Motor neuron (in vitro differentiated cells): ENCODE measurements around the gene CDC42BPB. TPM values are rescaled to one million over a fixed set of nuclear protein-coding genes. Genes with fewer than 3 reads are reported as not detected.
A peak's percentile ranks its signal among the peaks of the same experiment; 100 is the strongest.

ENCODE experiments used
- ATAC-seq, 8 experiments: fragments of 200-7000 bp; cut with Tn5 transposase; replicated peaks in 6 of 8; 2 replicates each; pipeline ENCODE4 v1.8.0; 2021; ENCODE audit warnings: mild to moderate bottlenecking in 8 of 8, moderate library complexity in 8 of 8
- H3K27ac ChIP-seq, 2 donors: fragments of 250-450 bp; sonication (Bioruptor Pico); 2 replicates each; pipeline ENCODE4 v1.9.0; 2021; ENCODE audit warnings: antibody characterized with exemption in 2 of 2, mild to moderate bottlenecking in 2 of 2, moderate library complexity in 1 of 2
- H3K4me1 ChIP-seq, 2 donors: fragments of 250-450 bp; sonication (Bioruptor Pico); replicated peaks in 1 of 2; 2 replicates each; pipeline ENCODE4 v1.6.1; 2021; ENCODE audit warnings: antibody characterized with exemption in 2 of 2, mild to moderate bottlenecking in 2 of 2, moderate library complexity in 1 of 2
- H3K4me3 ChIP-seq, 5 donors: fragments of 250-450 bp; sonication (Bioruptor Pico); 2 replicates each; pipeline ENCODE4 v1.9.0; 2021; ENCODE audit warnings: antibody characterized with exemption in 5 of 5, mild to moderate bottlenecking in 5 of 5, moderate library complexity in 4 of 5
- WGBS, 10 experiments: fragments of 450-650 bp; shearing (Covaris generic); methylation state at CpG; one replicate each; pipeline ENCODE4 v1.0.0; 2022; 5-methylcytosine and 5-hydroxymethylcytosine counted together
- in situ Hi-C, 9 experiments: fragments of 400-800 bp; cut with MboI; loops; one replicate each; pipeline ENCODE4 v1.15.0; 2021; ENCODE audit warnings: low sequenced_read_pairs in 9 of 9, low pct_unique_long_range_greater_than_20kb in 2 of 9; ENCODE audit not compliant: unreplicated experiment in 9 of 9
- total RNA-seq, 8 experiments: library from RNA; unstranded; fragments of 300-600 nt; gene quantifications; 2 replicates each; pipeline versions ENCODE4 v1.2.3 to v1.2.4, GENCODE V29; 2022

Gene CDC42BPB
- total RNA-seq, 8 experiments from 2014 or later, result 36.9 to 102 (median 56.4) TPM

DNA sequence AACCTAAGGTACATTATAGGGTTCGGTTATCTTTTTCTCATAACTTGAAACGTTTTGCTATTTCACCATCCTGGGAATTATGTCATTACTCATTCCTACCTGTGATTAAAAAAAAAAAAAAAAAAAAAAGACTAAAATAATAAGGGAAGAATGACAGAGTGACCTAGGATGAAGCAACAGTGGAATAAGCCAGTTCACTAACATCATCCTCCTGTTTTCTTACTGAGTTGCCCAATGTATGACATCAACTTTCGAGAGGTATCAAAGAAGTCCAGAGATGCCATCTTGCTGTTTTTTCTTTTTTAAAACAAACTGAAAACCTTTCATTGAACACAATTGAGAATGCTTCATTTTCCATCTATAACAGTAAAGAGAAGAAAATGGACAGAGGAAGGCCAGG is 92.1 kb downstream of the CDC42BPB start:
- 74 to 100% (median 85%) methylated on average over 1 to 3 of the region's 3 CpGs; no CpG with 5 or more reads in 1 of the 10 experiments for WGBS, 10 experiments
- Histone ChIP-seq H3K4me3 (no peak overlapping the region), H3K27ac (no peak overlapping the region), H3K4me1 (no peaks in the 10 kb centered on the region)
- in situ Hi-C loops, result no loop called here
- ATAC-seq, result no peak

DNA sequence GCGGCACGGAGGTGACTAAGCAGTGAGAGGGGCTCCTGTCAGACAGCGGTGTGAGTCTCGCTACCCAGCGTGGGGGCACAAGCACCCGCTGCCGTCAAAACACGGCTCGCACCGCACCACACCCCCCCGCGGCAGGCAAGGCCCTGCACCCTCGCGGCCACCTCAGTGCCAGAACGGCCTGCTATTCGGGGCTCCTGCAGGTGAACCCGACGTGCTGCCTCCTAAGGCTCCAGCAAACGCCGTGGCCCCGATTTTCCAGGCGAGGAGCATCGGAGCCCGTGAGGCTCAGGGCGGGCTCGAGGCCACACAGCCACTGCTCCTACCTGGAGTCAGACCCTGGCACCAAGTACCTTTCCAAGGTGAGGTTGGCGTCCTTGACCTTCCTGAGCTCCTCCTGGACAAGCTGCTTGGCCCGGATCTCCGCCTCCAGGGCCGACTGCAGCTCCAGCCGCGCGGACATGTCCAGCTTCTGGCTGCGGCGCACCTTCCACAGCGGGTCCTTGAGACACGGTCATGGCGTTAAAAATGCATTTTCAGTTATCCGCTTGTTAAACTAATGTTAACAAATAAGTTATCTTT is 93.1 kb downstream of the CDC42BPB start:
- no peak overlapping the region for H3K27ac ChIP-seq
- 87 to 100% (median 98%) methylated on average over 1 to 24 of the region's 39 CpGs for WGBS, 10 experiments
- in situ Hi-C loops, result no loop called here
- ATAC-seq, result no peak
- no peak overlapping the region for H3K4me3 ChIP-seq
- no peaks in the 10 kb centered on the region for H3K4me1 ChIP-seq

DNA sequence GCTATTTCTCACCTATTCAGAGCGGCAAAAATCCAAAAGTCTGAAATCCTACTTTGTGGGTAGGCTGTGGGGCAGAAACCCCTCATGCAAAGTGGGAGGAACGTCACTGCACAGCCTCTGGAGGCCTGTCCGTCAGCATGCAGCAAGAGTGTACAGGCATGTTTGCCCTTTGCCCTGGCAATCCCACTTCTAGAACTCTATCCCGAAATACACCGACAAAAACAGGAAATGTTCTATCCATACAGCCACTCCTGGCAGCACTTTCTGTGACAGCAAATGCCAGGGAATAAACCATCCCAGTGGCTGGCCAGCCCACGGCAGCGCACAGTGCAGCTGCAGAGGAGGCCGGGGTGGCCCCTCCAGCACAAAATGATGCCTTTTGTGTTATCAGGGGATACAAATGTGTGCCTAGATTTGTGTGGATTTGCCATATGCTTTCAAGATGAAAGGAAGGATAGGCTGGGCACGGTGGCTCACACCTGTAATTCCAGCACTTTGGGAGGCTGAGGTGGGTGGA is 95.2 kb downstream of the CDC42BPB start:
- Histone ChIP-seq H3K4me3 (no peak overlapping the region), H3K4me1 (no peaks in the 10 kb centered on the region), H3K27ac (no peak overlapping the region)
- WGBS, 10 experiments, result 70 to 100% (median 93%) methylated on average over 1 to 9 of the region's 9 CpGs; no CpG with 5 or more reads in 4 of the 10 experiments
- ATAC-seq, result no peak
- in situ Hi-C loops, result no loop called here

DNA sequence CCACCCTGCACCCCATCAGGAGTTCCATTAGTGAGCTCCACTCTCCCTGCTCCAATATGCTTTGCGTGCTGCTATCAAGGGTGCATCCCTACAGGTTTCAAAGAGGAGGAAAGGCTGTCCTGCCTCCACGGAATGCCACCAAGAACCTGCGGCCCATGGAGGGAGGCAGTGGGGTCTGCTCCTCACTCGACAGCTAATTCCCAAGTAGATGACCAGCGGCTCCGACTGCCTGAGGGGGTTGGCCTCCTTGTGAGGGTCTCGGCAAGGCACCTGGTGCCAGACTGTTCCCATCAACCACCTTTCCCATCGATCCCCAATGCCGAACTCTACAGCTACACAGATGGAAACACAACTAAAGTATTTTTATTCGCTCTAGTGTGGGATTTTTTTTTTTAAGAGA is 98.9 kb downstream of the CDC42BPB start:
- in situ Hi-C loops, result no loop called here
- Histone ChIP-seq H3K4me1 (no peaks in the 10 kb centered on the region), H3K4me3 (no peak overlapping the region), H3K27ac (no peak overlapping the region)
- WGBS, 10 experiments, result 90 to 100% (median 100%) methylated on average over 2 to 4 of the region's 10 CpGs; no CpG with 5 or more reads in 6 of the 10 experiments
- no peak for ATAC-seq

DNA sequence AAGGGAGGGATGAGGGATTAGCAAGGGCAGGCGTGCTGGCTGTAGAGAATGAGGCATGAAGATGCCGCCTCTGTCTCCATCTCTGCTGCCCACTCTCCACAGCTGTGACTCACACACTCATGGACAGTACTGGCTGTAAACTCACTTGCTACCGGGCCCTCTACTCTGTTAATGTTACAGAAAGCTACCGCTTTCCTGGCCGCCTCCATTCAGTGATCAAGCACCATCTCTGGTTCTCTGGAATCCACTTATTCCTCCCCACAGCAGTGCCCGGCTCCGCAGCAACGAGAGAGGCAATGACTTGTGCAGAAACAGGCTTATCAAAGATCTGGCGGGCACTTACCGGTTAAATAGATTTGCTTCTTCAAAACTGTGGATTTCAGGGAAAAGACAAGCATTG is 100.1 kb downstream of the CDC42BPB start:
- in situ Hi-C loops, result no loop called here
- ATAC-seq, result no peak
- Histone ChIP-seq H3K4me1 (no peaks in the 10 kb centered on the region), H3K4me3 (no peak overlapping the region), H3K27ac (no peak overlapping the region)
- WGBS, 10 experiments, result 80 to 100% (median 96%) methylated on average over 1 to 10 of the region's 10 CpGs; no CpG with 5 or more reads in 2 of the 10 experiments

DNA sequence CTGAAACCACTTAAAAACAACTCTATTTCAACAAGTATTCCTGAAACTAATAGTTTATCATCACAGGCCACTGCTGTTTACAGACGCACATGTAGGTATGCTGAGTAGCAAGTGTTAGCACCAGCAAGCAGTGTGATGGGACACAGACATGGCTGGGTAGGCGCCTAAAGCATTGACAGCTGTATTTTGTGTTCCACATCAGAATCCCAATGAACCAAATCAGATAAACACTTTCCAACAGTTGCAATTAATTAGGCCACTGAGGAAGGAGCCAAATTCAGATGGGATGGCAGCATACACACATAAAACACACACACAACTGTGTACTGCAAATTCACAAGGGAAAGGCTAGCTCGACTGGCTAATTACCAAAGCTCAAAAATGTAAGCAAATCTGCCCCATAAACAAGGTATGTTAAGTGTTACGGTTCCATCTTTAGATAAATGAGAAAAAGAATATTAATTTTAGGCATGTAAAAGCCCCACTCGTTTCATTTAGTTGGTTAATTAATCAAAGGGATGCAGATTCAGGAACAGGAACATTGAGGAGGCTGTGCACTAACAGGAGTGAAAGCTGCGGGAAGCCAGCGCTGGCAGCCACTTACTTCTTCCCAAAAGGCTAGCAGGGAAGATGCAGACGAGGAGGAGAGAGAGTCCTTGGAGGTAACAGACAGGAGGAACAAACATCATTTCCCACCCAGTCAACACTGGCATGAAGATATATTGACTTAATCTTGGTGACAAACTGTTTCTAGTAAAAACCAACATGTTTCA is 101.5 kb downstream of the CDC42BPB start:
- no peak for ATAC-seq
- H3K4me1 ChIP-seq, result no peaks in the 10 kb centered on the region
- H3K4me3 ChIP-seq, result no peak overlapping the region
- no peak overlapping the region for H3K27ac ChIP-seq
- 40 to 97% (median 71%) methylated on average over 1 to 6 of the region's 8 CpGs; no CpG with 5 or more reads in 1 of the 10 experiments for WGBS, 10 experiments
- in situ Hi-C loops, result no loop called here

DNA sequence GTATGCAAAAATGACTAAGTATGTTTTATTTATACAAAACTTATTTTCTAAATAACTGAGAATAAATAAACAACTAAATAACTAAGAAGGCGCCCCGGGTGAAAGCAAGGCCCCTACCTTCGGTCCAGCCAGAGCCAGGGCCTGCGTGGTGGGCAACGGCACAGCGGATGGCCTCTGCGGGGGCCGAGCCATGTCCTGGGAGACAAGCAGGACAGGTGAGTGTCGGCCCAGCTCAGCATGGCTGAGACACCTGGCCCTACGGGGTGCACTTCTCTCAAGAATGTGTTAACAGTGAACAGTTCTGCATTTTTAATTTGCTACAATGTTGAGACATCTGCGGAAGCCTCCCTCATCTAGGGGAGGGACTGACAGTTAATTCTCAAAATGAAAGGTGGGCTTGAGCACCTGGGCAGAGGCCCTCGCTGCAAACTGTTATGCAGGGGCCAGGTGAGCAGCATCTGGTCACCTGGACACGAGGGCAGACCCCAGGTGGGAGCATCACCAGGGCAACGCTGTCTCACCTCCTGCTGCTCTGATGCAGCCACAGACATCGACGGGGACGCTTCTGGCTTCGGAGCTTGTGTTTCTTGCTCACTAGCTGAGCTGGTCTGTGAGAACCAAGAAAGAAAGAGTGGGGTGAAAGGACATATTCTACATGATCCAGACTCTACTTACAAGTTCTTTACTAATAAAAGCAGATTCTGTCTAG is 103.1 kb downstream of the CDC42BPB start:
- no peak overlapping the region for H3K27ac ChIP-seq
- WGBS, 10 experiments, result 83 to 100% (median 93%) methylated on average over 1 to 9 of the region's 18 CpGs; no CpG with 5 or more reads in 4 of the 10 experiments

DNA sequence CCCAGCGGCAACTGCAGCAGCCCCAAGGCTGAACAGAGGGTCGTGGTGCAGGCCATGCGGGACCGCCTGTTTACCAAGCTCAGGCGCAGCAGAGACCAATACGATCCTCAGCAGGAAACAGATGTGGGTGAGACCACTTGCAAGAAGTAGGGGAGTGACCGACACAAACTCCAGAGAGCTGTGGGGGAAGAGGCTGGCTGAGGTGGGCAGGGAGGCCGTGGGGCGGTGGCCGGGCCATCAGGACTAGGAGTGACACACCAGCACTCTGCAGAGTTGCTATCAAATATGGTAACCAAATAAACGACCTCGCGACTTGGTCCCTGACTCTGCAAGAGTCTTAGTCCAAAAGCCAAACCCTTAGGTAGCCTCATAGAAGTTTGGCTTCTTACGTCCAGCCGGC is 104.2 kb downstream of the CDC42BPB start:
- Histone ChIP-seq H3K4me1 (no peaks in the 10 kb centered on the region), H3K27ac (no peak overlapping the region), H3K4me3 (no peak overlapping the region)
- no peak for ATAC-seq
- in situ Hi-C loops, result no loop called here
- 84 to 96% (median 91%) methylated on average over 2 to 6 of the region's 15 CpGs; no CpG with 5 or more reads in 6 of the 10 experiments for WGBS, 10 experiments

More for the DNA sequence above, 103.1 kb downstream of the CDC42BPB start:
- H3K4me3 ChIP-seq, result no peak overlapping the region
- H3K4me1 ChIP-seq, result no peaks in the 10 kb centered on the region
- no peak for ATAC-seq
- in situ Hi-C loops, result no loop called here

DNA sequence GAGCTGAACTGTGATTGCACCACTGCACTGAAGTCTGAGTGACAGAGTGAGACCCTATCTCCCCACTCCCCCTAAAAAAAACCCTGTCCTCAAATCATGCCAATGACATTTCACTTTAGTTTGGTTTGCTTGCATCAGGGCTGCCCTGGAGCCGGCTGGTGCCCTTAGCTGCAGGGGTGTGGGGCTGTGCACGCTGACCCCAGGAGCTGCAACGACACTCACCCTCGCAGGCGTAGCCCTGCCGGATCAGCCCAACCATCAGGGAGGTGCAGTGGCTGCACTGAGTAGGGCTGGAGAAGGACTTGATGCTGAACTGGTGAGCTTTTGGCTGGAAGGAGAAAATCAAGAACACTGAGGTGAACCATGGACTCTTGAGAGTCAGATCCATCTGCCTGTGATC is 105.1 kb downstream of the CDC42BPB start:
- WGBS, 10 experiments, result 93 to 100% (median 100%) methylated on average over 2 to 6 of the region's 6 CpGs; no CpG with 5 or more reads in 6 of the 10 experiments
- H3K4me3 ChIP-seq, result no peak overlapping the region
- no peak for ATAC-seq
- in situ Hi-C loops, result no loop called here
- H3K4me1 ChIP-seq, result no peaks in the 10 kb centered on the region
- H3K27ac ChIP-seq, result no peak overlapping the region

DNA sequence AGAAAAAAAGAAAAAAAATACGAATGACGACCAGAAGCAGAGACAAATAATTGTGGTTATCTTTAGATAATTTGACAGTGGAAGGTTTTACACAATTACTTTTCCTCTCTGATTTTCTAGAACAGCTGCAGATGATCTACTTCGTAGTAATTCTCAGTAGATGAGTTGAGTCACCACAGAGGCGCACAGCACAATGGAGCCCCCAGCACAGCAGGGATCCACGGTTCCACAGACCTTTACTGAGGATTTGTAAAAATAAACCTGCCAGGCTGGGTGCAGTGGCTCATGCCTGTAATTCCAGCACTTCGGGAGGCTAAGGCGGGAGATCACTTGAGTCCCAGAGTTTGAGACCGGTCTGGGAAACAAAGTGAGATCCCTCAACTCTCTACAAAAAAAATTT is 105.5 kb downstream of the CDC42BPB start:
- Histone ChIP-seq H3K27ac (no peak overlapping the region), H3K4me3 (no peak overlapping the region), H3K4me1 (no peaks in the 10 kb centered on the region)
- 61 to 100% (median 82%) methylated on average over 2 to 8 of the region's 8 CpGs for WGBS, 10 experiments
- in situ Hi-C loops, result no loop called here
- no peak for ATAC-seq

DNA sequence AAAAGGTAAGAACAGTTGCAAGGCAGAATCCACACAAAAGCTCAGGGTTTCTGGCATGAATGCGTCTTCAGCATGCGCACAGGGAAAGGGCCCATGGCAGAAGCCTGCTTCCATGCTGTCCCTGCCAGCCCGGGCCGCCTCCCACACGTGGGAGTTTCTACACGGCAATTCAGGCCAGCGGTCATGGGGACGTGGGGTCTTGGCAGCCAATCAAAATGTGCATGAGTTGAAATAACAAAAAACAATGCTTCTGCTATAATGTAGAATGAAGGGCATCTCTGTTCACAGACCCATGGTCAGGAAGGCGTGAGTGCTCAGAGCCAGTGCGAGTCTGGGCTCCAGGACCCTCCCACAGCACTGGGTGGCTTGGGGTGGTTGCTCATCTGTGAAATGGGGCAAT is 106.3 kb downstream of the CDC42BPB start:
- H3K4me1 ChIP-seq, result no peaks in the 10 kb centered on the region
- in situ Hi-C loops, result no loop called here
- 88 to 100% (median 93%) methylated on average over 1 to 8 of the region's 10 CpGs; no CpG with 5 or more reads in 5 of the 10 experiments for WGBS, 10 experiments
- H3K27ac ChIP-seq, result no peak overlapping the region
- H3K4me3 ChIP-seq, result no peak overlapping the region
- ATAC-seq, result no peak

DNA sequence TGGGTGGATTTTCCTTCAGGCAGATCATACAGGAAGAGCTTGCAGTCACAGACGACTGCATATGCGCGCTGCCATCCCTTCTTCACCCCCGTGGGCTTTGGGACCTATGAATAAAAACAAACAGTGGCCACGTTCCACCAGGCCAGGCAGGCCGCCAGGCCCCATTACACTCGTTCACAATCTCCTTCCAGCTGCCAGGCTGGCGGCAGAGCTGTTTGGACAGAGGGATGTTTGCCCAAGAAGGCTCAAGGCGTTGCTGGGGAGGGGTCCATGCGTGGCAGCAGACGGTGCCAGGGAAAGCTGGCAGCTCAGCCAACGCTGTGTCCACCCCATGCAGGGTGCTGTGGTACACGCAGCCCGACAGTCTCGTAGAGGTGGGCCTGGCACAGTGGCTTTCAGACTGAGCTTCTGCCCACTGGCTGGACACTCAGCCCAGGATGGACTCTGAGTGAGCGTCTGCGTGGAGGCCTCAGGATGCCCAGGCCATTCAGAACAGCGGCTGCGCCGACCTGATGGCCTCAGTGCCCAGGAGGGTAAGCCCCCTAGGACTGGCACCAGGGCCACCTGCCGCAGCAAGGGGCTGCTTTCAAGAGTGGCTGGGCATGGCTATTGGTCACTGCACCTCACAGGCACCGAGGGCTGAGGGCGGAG is 107.4 kb downstream of the CDC42BPB start:
- ATAC-seq, result peak in 3 of 8 experiments; percentile 15 to 78 (median 53)
- in situ Hi-C loops, result no loop called here

More for the DNA sequence above, 107.4 kb downstream of the CDC42BPB start:
- H3K27ac ChIP-seq, result no peak overlapping the region
- 20 to 100% (median 82%) methylated on average over 1 to 11 of the region's 23 CpGs; no CpG with 5 or more reads in 4 of the 10 experiments for WGBS, 10 experiments
- no peak overlapping the region for H3K4me3 ChIP-seq
- H3K4me1 ChIP-seq, result no peaks in the 10 kb centered on the region
